ENCODE measurements around the gene ANKRD36. TPM values are rescaled to one million over a fixed set of nuclear protein-coding genes. Genes with fewer than 3 reads are reported as not detected.
"Not testable (repeated sequence)": the region's sequence is repeated elsewhere in the genome, so short reads cannot be mapped to it uniquely, and the experiment has no call there.

Gene ANKRD36
- polyA plus RNA-seq, 1 experiment = 3.3 TPM

DNA sequence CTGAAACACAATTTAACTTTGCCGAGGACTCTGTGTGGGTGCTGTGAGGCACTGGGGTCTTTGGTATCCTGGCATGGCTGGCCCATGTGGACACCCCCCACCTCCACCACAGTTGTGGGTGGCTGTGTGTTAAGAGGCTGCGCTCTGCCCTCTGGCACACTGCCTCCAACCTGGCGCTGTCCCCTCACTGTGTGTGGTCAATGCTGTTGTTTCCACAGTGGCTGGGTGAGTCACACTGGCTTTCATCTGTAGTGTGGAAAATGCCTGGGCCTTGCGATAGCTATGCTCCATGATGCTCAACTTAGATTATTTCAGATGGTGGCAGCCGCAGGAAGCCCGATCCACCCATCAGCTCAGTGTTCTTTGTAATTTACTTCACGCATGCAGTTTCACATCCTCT is 27.9 kb upstream of the ANKRD36 start:
- DNase-seq (ENCODE audit: low read depth); H3K4me3 ChIP-seq (ENCODE audit: low read depth, low read length); H3K27me3 ChIP-seq (ENCODE audit: control insufficient read depth, insufficient read depth, low read length); H3K36me3 ChIP-seq (ENCODE audit: control insufficient read depth, insufficient read depth, low read length); CTCF ChIA-PET; POLR2A ChIA-PET: not testable (repeated sequence)

DNA sequence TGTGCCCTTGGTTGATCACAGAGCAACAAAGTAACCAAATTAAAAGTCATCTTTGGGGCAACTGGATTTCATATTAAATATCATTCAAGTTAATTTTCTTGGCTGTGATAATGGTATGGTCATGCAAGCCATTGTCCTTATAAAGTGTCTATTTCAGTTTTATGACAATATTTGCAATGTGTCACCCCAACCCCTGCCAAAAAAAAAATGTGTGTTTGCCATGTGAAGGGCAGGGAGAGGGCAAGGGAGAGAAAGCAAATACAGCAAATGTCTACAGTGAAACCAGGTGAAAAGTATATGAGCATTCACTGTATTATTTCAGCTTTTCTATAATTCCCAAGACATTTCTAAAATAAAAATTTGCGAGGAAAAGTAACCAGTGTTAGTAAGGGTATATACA is 24.2 kb upstream of the ANKRD36 start:
- DNase-seq (ENCODE audit: low read depth); H3K36me3 ChIP-seq (ENCODE audit: control insufficient read depth, insufficient read depth, low read length); H3K4me3 ChIP-seq (ENCODE audit: low read depth, low read length); CTCF ChIA-PET; H3K27me3 ChIP-seq (ENCODE audit: control insufficient read depth, insufficient read depth, low read length); POLR2A ChIA-PET: not testable (repeated sequence)

DNA sequence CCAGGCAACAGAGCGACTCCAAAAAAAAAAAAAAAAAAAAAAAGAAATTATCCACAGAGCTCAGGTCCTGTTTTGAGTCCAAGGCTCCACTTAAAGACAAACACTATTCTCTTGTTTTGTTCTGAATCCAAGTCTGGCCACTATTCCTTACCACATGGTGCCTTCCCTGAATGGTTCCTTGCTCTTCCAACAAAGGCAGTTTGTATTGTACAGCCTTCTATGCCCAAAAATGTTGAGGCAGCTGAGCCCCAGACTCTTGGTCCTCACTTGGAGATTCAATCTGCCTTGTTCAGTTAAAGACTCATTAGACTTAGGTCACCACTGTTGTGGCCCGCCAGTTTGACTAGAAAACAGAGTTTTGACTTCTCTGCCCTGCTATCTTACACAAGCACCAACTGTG is 20.0 kb upstream of the ANKRD36 start:
- H3K27me3 ChIP-seq (ENCODE audit: control insufficient read depth, insufficient read depth, low read length); H3K36me3 ChIP-seq (ENCODE audit: control insufficient read depth, insufficient read depth, low read length); CTCF ChIA-PET; H3K4me3 ChIP-seq (ENCODE audit: low read depth, low read length); POLR2A ChIA-PET; DNase-seq (ENCODE audit: low read depth): not testable (repeated sequence)

DNA sequence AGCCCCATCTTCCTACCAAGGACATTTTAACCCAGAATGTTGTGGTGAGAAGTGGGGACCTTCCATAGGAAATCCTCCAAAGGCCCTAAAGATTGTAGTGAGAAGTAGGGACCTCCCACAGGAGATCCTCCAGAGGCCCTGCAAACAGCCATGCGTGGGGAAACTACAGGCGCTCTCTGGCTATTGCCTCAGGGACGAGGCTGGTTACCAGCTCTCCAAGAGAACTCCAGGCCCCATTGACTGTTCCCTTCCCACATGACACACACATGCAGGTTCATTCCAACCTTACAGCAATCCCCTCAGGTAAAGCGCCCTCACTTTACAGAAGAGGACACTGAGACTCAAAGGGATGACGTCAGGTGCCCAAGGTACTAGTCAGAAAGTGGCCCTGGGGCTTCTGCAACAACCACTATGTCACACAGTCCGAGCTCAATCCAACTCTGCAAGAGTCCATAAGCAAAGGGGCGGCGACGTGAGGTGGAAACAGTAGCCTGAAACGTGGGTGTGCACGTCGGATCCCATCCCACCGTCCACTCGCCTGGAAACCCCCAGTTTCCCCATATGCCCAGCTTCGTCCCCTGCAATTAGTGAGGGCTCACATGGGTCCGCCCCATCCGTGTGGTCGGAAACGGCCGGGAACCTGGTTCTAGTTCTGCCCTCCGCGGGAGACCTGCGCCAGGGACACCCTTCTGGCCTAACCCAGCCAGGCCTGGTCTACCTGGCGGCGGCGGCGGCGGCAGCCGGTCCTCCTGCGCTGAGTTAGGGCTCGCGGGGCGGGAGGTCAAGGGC is 18.8 kb upstream of the ANKRD36 start:
- DNase-seq (ENCODE audit: low read depth); POLR2A ChIA-PET; CTCF ChIA-PET; H3K27me3 ChIP-seq (ENCODE audit: control insufficient read depth, insufficient read depth, low read length); H3K36me3 ChIP-seq (ENCODE audit: control insufficient read depth, insufficient read depth, low read length): not testable (repeated sequence)
- peak overlapping the region; percentile 35 for H3K4me3 ChIP-seq (ENCODE audit: low read depth, low read length)

- POLR2A ChIA-PET; DNase-seq (ENCODE audit: low read depth); H3K27me3 ChIP-seq (ENCODE audit: control insufficient read depth, insufficient read depth, low read length); H3K36me3 ChIP-seq (ENCODE audit: control insufficient read depth, insufficient read depth, low read length): not testable (repeated sequence)
- peak within 1 kb of the TSS; percentile 35 for H3K4me3 ChIP-seq (ENCODE audit: low read depth, low read length)
- CTCF ChIA-PET = interaction anchor here (2.8 kb wide), 1 partner anchor 18 kb away, joined by 12 read pairs; the partner anchor contains the start of gene ANKRD36
Observed at GRCh38 chr2:97094772-97095611, 18.0 kb upstream of the ANKRD36 start, which contains the start of gene FAHD2B. TSS of gene FAHD2B (minus strand) at chr2:97094882. CDS start at chr2:97091706, 3,176 bp downstream.

DNA sequence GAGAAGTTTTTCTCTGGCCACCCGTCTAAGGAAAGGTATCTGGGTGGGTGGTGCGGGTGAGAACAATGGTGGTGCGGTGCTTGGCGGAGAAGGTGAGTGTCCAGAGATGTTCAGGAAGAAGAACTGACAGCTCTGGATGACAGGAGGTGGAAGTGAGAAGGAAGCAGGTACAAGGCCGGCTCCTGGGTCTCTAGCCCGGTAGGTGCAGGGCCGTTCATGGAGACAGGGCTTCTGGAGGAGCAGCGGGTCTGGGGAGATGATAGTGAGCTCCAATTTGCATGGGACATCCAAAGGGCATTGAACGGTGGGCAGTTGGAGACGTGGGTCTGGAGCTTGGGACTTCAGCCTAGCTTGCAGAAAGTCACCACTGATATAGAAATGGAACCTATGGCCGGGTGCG is 17.3 kb upstream of the ANKRD36 start:
- POLR2A ChIA-PET = no interaction called here
- Histone ChIP-seq H3K27me3 (ENCODE audit: control insufficient read depth, insufficient read depth, low read length) (no peaks in the 10 kb centered on the region), H3K4me3 (ENCODE audit: low read depth, low read length) (no peak overlapping the region; the same call in 1 of the 2 replicates), H3K36me3 (ENCODE audit: control insufficient read depth, insufficient read depth, low read length) (no peaks in the 10 kb centered on the region)
- TF ChIP-seq CTCF (IDR thresholded peaks at IDR 0.05; ENCODE audit: insufficient read depth, low read depth, low read length) = no peak
- CTCF ChIA-PET = interaction anchor here (2.8 kb wide), 1 partner anchor 17 kb away, joined by 12 read pairs; the partner anchor contains the start of gene ANKRD36
- no peak for DNase-seq (ENCODE audit: low read depth)

DNA sequence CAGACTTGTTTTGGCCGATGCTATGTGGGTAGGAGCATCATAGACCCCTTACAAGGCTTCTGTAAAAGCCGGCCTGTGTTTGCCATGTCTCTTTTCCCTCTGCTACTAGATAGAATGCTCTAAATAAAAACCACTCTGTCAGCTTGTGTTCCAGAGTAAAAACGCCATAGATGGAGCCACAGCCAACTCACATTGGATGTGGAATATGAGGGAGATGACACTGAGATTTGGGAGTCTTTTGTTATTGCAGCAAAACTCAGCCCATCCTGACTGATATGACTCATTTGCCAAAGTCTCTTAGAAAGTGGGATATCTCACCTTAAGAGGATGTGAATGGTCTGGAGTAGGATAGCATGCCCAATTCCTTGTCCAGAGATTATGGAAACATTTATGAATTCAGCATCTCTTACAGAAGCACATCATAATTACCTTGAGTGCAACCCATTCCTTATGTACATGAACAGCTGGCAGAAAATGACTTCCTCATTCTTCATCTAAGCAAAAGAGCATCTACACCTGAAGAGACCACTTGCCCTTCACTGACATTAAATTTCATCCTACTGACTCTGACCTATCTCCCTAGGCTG is 14.1 kb upstream of the ANKRD36 start:
- CTCF ChIA-PET = interaction anchor here (1.3 kb wide), 1 partner anchor 14 kb away, joined by 4 read pairs; the partner anchor contains the start of gene ANKRD36

GRCh38 chr2:97106878-97107277 is 6.1 kb upstream of the ANKRD36 start:
- H3K27me3 ChIP-seq (ENCODE audit: control insufficient read depth, insufficient read depth, low read length); POLR2A ChIA-PET; CTCF ChIA-PET; H3K4me3 ChIP-seq (ENCODE audit: low read depth, low read length); H3K36me3 ChIP-seq (ENCODE audit: control insufficient read depth, insufficient read depth, low read length); DNase-seq (ENCODE audit: low read depth): not testable (repeated sequence)

More for the DNA sequence above, 14.1 kb upstream of the ANKRD36 start:
- POLR2A ChIA-PET; H3K4me3 ChIP-seq (ENCODE audit: low read depth, low read length); H3K27me3 ChIP-seq (ENCODE audit: control insufficient read depth, insufficient read depth, low read length); H3K36me3 ChIP-seq (ENCODE audit: control insufficient read depth, insufficient read depth, low read length); DNase-seq (ENCODE audit: low read depth): not testable (repeated sequence)

- H3K4me3 ChIP-seq (ENCODE audit: low read depth, low read length); H3K27me3 ChIP-seq (ENCODE audit: control insufficient read depth, insufficient read depth, low read length); H3K36me3 ChIP-seq (ENCODE audit: control insufficient read depth, insufficient read depth, low read length); DNase-seq (ENCODE audit: low read depth); POLR2A ChIA-PET: not testable (repeated sequence)
- CTCF ChIA-PET = interaction anchor here (1.7 kb wide), 1 partner anchor 99 kb away, joined by 10 read pairs; no protein-coding TSS in a partner anchor
Observed at GRCh38 chr2:97111246-97111645, 1.7 kb upstream of the ANKRD36 start.

Data from BJ (cell line).